ENCODE data around the gene XIAP.

The XIAP gene

GRCh38 chrX:123943074-123943473 is 83.2 kb downstream of the XIAP start:
- H3K9ac ChIP-seq (ENCODE audit: low read depth, low read length, poor library complexity, severe bottlenecking) = no peak overlapping the region
- H3K9me3 ChIP-seq (ENCODE audit: insufficient read depth, low read depth, low read length) = no peaks in the 10 kb centered on the region
- H3K27me3 ChIP-seq (ENCODE audit: insufficient read depth, low read length, poor library complexity, severe bottlenecking) = no peaks in the 10 kb centered on the region
- no peak overlapping the region for H3K4me3 ChIP-seq (ENCODE audit: low read length, poor library complexity, severe bottlenecking)
- H3K4me2 ChIP-seq (ENCODE audit: low read depth, low read length, poor library complexity, severe bottlenecking) = no peak overlapping the region
- H2AFZ ChIP-seq (ENCODE audit: low read length) = no peak overlapping the region
- TF ChIP-seq, protein P1, sequence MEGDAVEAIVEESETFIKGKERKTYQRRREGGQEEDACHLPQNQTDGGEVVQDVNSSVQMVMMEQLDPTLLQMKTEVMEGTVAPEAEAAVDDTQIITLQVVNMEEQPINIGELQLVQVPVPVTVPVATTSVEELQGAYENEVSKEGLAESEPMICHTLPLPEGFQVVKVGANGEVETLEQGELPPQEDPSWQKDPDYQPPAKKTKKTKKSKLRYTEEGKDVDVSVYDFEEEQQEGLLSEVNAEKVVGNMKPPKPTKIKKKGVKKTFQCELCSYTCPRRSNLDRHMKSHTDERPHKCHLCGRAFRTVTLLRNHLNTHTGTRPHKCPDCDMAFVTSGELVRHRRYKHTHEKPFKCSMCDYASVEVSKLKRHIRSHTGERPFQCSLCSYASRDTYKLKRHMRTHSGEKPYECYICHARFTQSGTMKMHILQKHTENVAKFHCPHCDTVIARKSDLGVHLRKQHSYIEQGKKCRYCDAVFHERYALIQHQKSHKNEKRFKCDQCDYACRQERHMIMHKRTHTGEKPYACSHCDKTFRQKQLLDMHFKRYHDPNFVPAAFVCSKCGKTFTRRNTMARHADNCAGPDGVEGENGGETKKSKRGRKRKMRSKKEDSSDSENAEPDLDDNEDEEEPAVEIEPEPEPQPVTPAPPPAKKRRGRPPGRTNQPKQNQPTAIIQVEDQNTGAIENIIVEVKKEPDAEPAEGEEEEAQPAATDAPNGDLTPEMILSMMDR (conservative IDR thresholded peaks at IDR 0.05; ENCODE audit: low read length) = no peak
- no peak for TF ChIP-seq EZH2phosphoT487 (IDR thresholded peaks at IDR 0.05; ENCODE audit: borderline replicate concordance)
- no peaks in the 10 kb centered on the region for H4K20me1 ChIP-seq (ENCODE audit: insufficient read depth, low read length, poor library complexity, severe bottlenecking)
- H3K4me1 ChIP-seq (ENCODE audit: insufficient read depth, low read length, poor library complexity, severe bottlenecking) = no peaks in the 10 kb centered on the region
- no peaks in the 10 kb centered on the region for H3K36me3 ChIP-seq (ENCODE audit: insufficient read depth, low read length)
- H3F3A ChIP-seq (ENCODE audit: low read depth) = no peaks in the 10 kb centered on the region
- no peaks in the 10 kb centered on the region for H3K9me2 ChIP-seq (replicated peaks; ENCODE audit: low read depth, low read length)
- H3K79me2 ChIP-seq (ENCODE audit: insufficient read depth, low read length) = no peaks in the 10 kb centered on the region

DNA sequence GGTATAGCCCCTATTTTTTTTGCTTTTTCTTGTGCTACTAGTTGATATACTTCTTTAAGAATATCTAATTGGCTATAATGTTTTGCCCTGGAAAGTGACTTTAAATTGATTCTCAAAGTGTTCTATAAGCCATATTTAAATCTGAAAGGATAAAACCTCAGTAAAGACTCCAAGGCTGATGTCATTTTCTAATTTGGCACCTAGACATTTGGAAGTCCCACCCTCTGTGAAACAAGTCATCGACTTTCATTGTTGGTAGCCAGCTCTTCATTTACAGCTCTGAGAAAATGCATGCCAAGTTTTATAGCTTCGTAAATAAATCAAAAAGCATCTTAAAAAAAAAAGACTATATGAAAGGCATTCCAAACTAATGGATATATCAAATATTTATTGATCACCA is 83.6 kb downstream of the XIAP start:
- Histone ChIP-seq H3K9me3 (ENCODE audit: insufficient read depth, low read depth, low read length) (no peaks in the 10 kb centered on the region), H2AFZ (ENCODE audit: low read length) (no peak overlapping the region), H3K9ac (ENCODE audit: low read depth, low read length, poor library complexity, severe bottlenecking) (no peak overlapping the region), H3K36me3 (ENCODE audit: insufficient read depth, low read length) (no peaks in the 10 kb centered on the region), H3K79me2 (ENCODE audit: insufficient read depth, low read length) (no peaks in the 10 kb centered on the region), H3K4me2 (ENCODE audit: low read depth, low read length, poor library complexity, severe bottlenecking) (no peak overlapping the region), H3K4me3 (ENCODE audit: low read length, poor library complexity, severe bottlenecking) (no peak overlapping the region), H4K20me1 (ENCODE audit: insufficient read depth, low read length, poor library complexity, severe bottlenecking) (no peaks in the 10 kb centered on the region), H3K27me3 (ENCODE audit: insufficient read depth, low read length, poor library complexity, severe bottlenecking) (no peaks in the 10 kb centered on the region), H3K9me2 (replicated peaks; ENCODE audit: low read depth, low read length) (no peaks in the 10 kb centered on the region), H3K4me1 (ENCODE audit: insufficient read depth, low read length, poor library complexity, severe bottlenecking) (no peaks in the 10 kb centered on the region), H3F3A (ENCODE audit: low read depth) (no peaks in the 10 kb centered on the region)
- no peak for TF ChIP-seq EZH2phosphoT487 (IDR thresholded peaks at IDR 0.05; ENCODE audit: borderline replicate concordance)
- TF ChIP-seq, protein P1 (conservative IDR thresholded peaks at IDR 0.05; ENCODE audit: low read length) = no peak

GRCh38 chrX:123949846-123950245 is 90.0 kb downstream of the XIAP start:
- Histone ChIP-seq H3K4me2 (ENCODE audit: low read depth, low read length, poor library complexity, severe bottlenecking) (no peak overlapping the region), H3K9ac (ENCODE audit: low read depth, low read length, poor library complexity, severe bottlenecking) (no peak overlapping the region), H3F3A (ENCODE audit: low read depth) (no peaks in the 10 kb centered on the region), H3K9me3 (ENCODE audit: insufficient read depth, low read depth, low read length) (no peaks in the 10 kb centered on the region), H3K4me1 (ENCODE audit: insufficient read depth, low read length, poor library complexity, severe bottlenecking) (no peaks in the 10 kb centered on the region), H2AFZ (ENCODE audit: low read length) (no peak overlapping the region), H3K27me3 (ENCODE audit: insufficient read depth, low read length, poor library complexity, severe bottlenecking) (no peaks in the 10 kb centered on the region), H3K36me3 (ENCODE audit: insufficient read depth, low read length) (no peaks in the 10 kb centered on the region), H3K4me3 (ENCODE audit: low read length, poor library complexity, severe bottlenecking) (no peak overlapping the region), H3K9me2 (replicated peaks; ENCODE audit: low read depth, low read length) (no peaks in the 10 kb centered on the region), H3K79me2 (ENCODE audit: insufficient read depth, low read length) (no peaks in the 10 kb centered on the region), H4K20me1 (ENCODE audit: insufficient read depth, low read length, poor library complexity, severe bottlenecking) (no peaks in the 10 kb centered on the region)
- TF ChIP-seq, protein P1 (conservative IDR thresholded peaks at IDR 0.05; ENCODE audit: low read length) = no peak
- TF ChIP-seq EZH2phosphoT487 (IDR thresholded peaks at IDR 0.05; ENCODE audit: borderline replicate concordance) = no peak

Data from Loucy (cell line).